Natural killer cell (primary cell): Measurements from ENCODE around the gene CD2. TPM values are rescaled to one million over a fixed set of nuclear protein-coding genes. Genes with fewer than 3 reads are reported as not detected.

Source experiments
- ATAC-seq, 3 donors: fragments of 150-1000 bp in 2 of 3; fragments of 200-7000 bp in 1 of 3; cut with Tn5 transposase; 1 replicate in 1 of 3; 2 replicates in 2 of 3; pipeline ENCODE4 v1.10.0; 2021; ENCODE audit warnings: mild to moderate bottlenecking in 2 of 3, moderate library complexity in 2 of 3
- DNase-seq, 2 donors: peaks; one replicate each; pipeline versions ENCODE4 v3.0.0 to v3.0.0-alpha.2; 2013 to 2021; ENCODE audit warnings: mixed read lengths in 1 of 2
- H3K27ac ChIP-seq: one replicate; pipeline ENCODE4 v1.5.1; 2013; ENCODE audit warnings: mild to moderate bottlenecking, low read length
- H3K27me3 ChIP-seq: one replicate; pipeline ENCODE4 v1.6.1; 2013; ENCODE audit warnings: low read length; ENCODE audit not compliant: control insufficient read depth, insufficient read depth
- H3K36me3 ChIP-seq: one replicate; pipeline ENCODE4 v1.6.1; 2013; ENCODE audit warnings: low read length; ENCODE audit not compliant: control insufficient read depth, insufficient read depth
- H3K4me1 ChIP-seq: one replicate; pipeline ENCODE4 v1.6.1; 2013; ENCODE audit warnings: low read length; ENCODE audit not compliant: control insufficient read depth, insufficient read depth
- H3K4me3 ChIP-seq: one replicate; pipeline ENCODE4 v1.5.1; 2013; ENCODE audit warnings: low read length
- H3K9me3 ChIP-seq: one replicate; pipeline ENCODE4 v1.6.1; 2013; ENCODE audit warnings: low read length; ENCODE audit not compliant: control insufficient read depth, insufficient read depth
- H3K27ac Mint-ChIP-seq, 2 donors: one replicate each; pipeline ENCODE4 v1.8.0; 2022; ENCODE audit warnings: mild to moderate bottlenecking in 2 of 2, mixed read lengths in 2 of 2, moderate library complexity in 1 of 2
- H3K27me3 Mint-ChIP-seq, 2 donors: one replicate each; pipeline ENCODE4 v1.8.0; 2022; ENCODE audit warnings: low read depth in 2 of 2, mixed read lengths in 2 of 2
- H3K36me3 Mint-ChIP-seq: one replicate; pipeline ENCODE4 v1.8.0; 2022; ENCODE audit warnings: mixed read lengths
- H3K4me1 Mint-ChIP-seq, 2 donors: one replicate each; pipeline ENCODE4 v1.8.0; 2022; ENCODE audit warnings: mixed read lengths in 2 of 2
- H3K4me3 Mint-ChIP-seq: one replicate; pipeline ENCODE4 v1.8.0; 2022; ENCODE audit warnings: mild to moderate bottlenecking, moderate library complexity, mixed read lengths
- H3K9me3 Mint-ChIP-seq, 2 donors: one replicate each; pipeline ENCODE4 v1.8.0; 2022; ENCODE audit warnings: mixed read lengths in 2 of 2
- CTCF ChIP-seq: fragments of 200-600 bp; IDR thresholded peaks from one replicate; pipeline ENCODE4 v1.8.0; 2022; ENCODE audit warnings: antibody characterized with exemption
- WGBS: methylation state at CpG from one replicate; pipeline ENCODE4 v1.1.7; 2013; ENCODE audit warnings: missing lambda C conversion rate; ENCODE audit not compliant: insufficient coverage; 5-methylcytosine and 5-hydroxymethylcytosine counted together
- intact Hi-C: fragments of 100-400 bp; cut with micrococcal nuclease; formaldehyde crosslinking; loops from one replicate; pipeline ENCODE4 v1.14.2; 2022
- total RNA-seq, 4 donors: library from RNA; stranded (reverse); fragments of 120-200 nt in 1 of 4; gene quantifications; one replicate each; pipeline versions ENCODE4 v1.2.3 to v1.2.4, GENCODE V29; 2013 to 2022

The CD2 gene
- total RNA-seq, 3 donors from 2014 or later (not counting 1 experiment from before 2014, with no cell fraction given) = 30.4 to 93.4 (median 60.8) TPM

DNA sequence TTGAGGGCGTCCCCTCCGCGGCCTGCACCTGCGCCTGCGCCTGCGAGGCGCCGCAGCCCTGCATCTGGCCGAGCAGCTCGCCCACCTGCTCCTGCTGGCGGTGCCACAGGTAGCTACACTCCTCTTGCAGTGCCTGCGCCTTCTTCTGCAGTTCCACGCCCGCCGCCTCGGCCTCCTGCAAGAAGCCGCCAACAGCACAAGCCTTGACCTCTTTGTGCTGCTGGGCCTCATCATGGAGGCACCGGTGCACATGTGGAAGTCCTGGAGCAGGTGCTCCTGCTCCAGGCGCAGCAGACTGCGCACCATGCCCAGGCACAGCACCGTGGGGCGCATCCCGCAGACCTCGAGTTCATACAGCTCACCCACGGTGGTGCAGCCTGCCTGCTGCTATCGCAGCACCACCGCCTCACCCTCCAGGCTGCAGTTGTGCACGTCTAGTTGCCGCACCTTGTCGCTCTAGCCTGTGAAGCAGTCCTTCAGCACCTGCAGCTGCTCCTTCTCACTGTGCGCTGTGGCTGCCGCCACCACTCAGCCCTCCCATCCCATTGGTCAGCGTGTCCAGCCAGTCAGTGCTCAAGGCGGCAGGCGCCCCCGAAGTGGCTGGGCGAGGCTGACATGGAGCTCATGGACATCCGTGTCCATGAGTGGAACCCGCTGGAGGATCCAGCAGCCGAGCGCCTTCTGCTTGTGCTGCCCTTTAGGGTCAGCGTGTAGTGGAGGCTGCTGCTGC is 12.2 kb upstream of the CD2 start:
- no peak for ATAC-seq

GRCh38 chr1:116743535-116743934 is 10.7 kb upstream of the CD2 start:
- peaks cover 28 to 30% of the 10 kb centered on the region in 2 donors for H3K4me1 Mint-ChIP-seq
- Histone ChIP-seq H3K9me3 (peaks cover 28% of the 10 kb centered on the region), H3K27me3 (no peaks in the 10 kb centered on the region), H3K4me3 (no peak overlapping the region), H3K36me3 (no peaks in the 10 kb centered on the region), H3K4me1 (peaks cover 40% of the 10 kb centered on the region), H3K27ac (no peak overlapping the region)
- H3K36me3 Mint-ChIP-seq = peaks cover 23% of the 10 kb centered on the region
- H3K9me3 Mint-ChIP-seq = peaks cover 7 to 10% of the 10 kb centered on the region in 2 donors
- no peak for DNase-seq
- no peak for ATAC-seq
- intact Hi-C loops = no loop called here
- H3K27me3 Mint-ChIP-seq = no peaks in the 10 kb centered on the region
- H3K4me3 Mint-ChIP-seq = no peak overlapping the region
- TF ChIP-seq CTCF = no peak
- H3K27ac Mint-ChIP-seq = peak overlapping the region in 1 of 2 donors; percentile 14
- WGBS = 99% methylated on average over 4 of the region's 4 CpGs

More for the DNA sequence above, 12.2 kb upstream of the CD2 start:
- Mint-ChIP-seq H3K36me3 (peaks cover 10% of the 10 kb centered on the region), H3K4me1 (peaks cover 44 to 45% of the 10 kb centered on the region in 2 donors), H3K4me3 (no peak overlapping the region), H3K27me3 (no peaks in the 10 kb centered on the region), H3K9me3 (peaks cover 3 to 5% of the 10 kb centered on the region in 2 donors), H3K27ac (no peak overlapping the region)
- no peak for DNase-seq
- no peak for TF ChIP-seq CTCF
- H3K4me1 ChIP-seq = peaks cover 53% of the 10 kb centered on the region
- no peaks in the 10 kb centered on the region for H3K27me3 ChIP-seq
- intact Hi-C loops = no loop called here
- WGBS = 98% methylated on average over 42 of the region's 42 CpGs
- no peak overlapping the region for H3K27ac ChIP-seq
- no peaks in the 10 kb centered on the region for H3K36me3 ChIP-seq
- no peak overlapping the region for H3K4me3 ChIP-seq
- peaks cover 18% of the 10 kb centered on the region for H3K9me3 ChIP-seq

DNA sequence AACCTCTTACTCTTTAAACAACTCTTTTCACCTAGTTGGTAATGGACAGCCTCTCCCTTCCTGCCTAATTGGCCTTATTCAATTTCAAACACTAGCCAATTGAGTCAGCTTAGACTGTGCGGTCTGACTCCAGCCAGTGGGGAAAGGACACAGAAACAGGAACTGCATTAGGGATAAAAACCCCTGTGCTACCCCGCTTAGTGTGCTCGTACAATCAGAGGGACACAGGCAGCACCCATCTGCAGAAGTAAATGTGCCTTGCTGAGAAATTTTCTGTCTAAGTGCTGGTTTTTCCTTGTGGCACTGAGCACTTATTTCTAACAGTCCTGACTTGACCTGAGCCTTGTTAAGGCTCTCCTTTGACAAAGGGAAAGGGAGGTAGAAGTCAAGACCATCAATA is 6.0 kb upstream of the CD2 start:
- whole genome bisulfite sequencing = 98% methylated on average over 3 of the region's 3 CpGs
- Mint-ChIP-seq H3K27ac (peak overlapping the region in 1 of 2 donors; percentile 41), H3K9me3 (peaks cover 6 to 12% of the 10 kb centered on the region in 2 donors), H3K4me1 (peaks cover 1 to 5% of the 10 kb centered on the region in 2 donors), H3K27me3 (no peaks in the 10 kb centered on the region), H3K36me3 (peaks cover 39% of the 10 kb centered on the region), H3K4me3 (no peak overlapping the region)
- Histone ChIP-seq H3K27me3 (no peaks in the 10 kb centered on the region), H3K4me3 (no peak overlapping the region), H3K27ac (no peak overlapping the region), H3K4me1 (peaks cover 11% of the 10 kb centered on the region), H3K36me3 (no peaks in the 10 kb centered on the region), H3K9me3 (peaks cover 32% of the 10 kb centered on the region)
- DNase-seq (no peak), ATAC-seq (no peak)
- no peak for TF ChIP-seq CTCF
- intact Hi-C loops = no loop called here
